ENCODE data around the gene STK32A. TPM values are rescaled to one million over a fixed set of nuclear protein-coding genes. Genes with fewer than 3 reads are reported as not detected.

STK32A gene
- total RNA-seq, 1 experiment from 2014 or later, result 1.2 TPM

- Histone ChIP-seq H3K4me3 (replicated peaks in 1 of 2; ENCODE audit: low read depth in 1 of 2, low read length in 2 of 2) (no peak overlapping the region), H3K9me2 (ENCODE audit: insufficient read depth) (no peaks in the 10 kb centered on the region), H3K79me2 (ENCODE audit: insufficient read depth, low read length) (no peaks in the 10 kb centered on the region), H4K20me1 (ENCODE audit: insufficient read depth) (no peaks in the 10 kb centered on the region), H3K4me2 (ENCODE audit: low read length) (no peak overlapping the region), H3K9me3 (ENCODE audit: control insufficient read depth in 1 of 2, insufficient read depth in 1 of 2, low read depth in 1 of 2, low read length in 2 of 2) (no peaks in the 10 kb centered on the region), H2AFZ (ENCODE audit: low read depth, low read length, poor library complexity, severe bottlenecking) (no peak overlapping the region), H3K27ac (ENCODE audit: low read depth, low read length) (no peak overlapping the region), H3K36me3 (ENCODE audit: control insufficient read depth in 1 of 2, insufficient read depth in 2 of 2, low read length in 2 of 2) (no peaks in the 10 kb centered on the region), H3K9ac (ENCODE audit: low read length) (no peak overlapping the region), H3K27me3 (ENCODE audit: insufficient read depth, low read length) (no peaks in the 10 kb centered on the region), H3K4me1 (ENCODE audit: control insufficient read depth in 1 of 2, insufficient read depth in 2 of 2, low read length in 2 of 2) (peaks cover 0 to 4% of the 10 kb centered on the region in 2 experiments; a peak in 1 of 4 replicates)
- intact Hi-C loops (cut with micrococcal nuclease), result no loop called here
- no TSS peak for BruUV-seq (replicated peaks)
- TF ChIP-seq TCF7L2 (IDR thresholded peaks at IDR 0.05; ENCODE audit: borderline replicate concordance, extremely low read depth, insufficient read depth, insufficient read length), result no peak
- TF ChIP-seq REST (IDR thresholded peaks at IDR 0.05; ENCODE audit: low read depth), result no peak
- no peak for TF ChIP-seq ZFX (IDR thresholded peaks at IDR 0.05)
- no peak for TF ChIP-seq ZNF274 (IDR thresholded peaks at IDR 0.05; ENCODE audit: low read depth, low read length)
- no peak for TF ChIP-seq YY1 (IDR thresholded peaks at IDR 0.05; ENCODE audit: extremely low read depth, insufficient replicate concordance, low read depth, low read length)
- no peak for TF ChIP-seq EGR1 (IDR thresholded peaks at IDR 0.05; ENCODE audit: low read depth)
- no peak for TF ChIP-seq SP1 (IDR thresholded peaks at IDR 0.05; ENCODE audit: low read depth)
- TF ChIP-seq, protein P1, sequence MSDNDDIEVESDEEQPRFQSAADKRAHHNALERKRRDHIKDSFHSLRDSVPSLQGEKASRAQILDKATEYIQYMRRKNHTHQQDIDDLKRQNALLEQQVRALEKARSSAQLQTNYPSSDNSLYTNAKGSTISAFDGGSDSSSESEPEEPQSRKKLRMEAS (IDR thresholded peaks at IDR 0.05), result no peak
- no peak for TF ChIP-seq SRF (IDR thresholded peaks at IDR 0.05; ENCODE audit: low read depth)
- TF ChIP-seq, protein P2, sequence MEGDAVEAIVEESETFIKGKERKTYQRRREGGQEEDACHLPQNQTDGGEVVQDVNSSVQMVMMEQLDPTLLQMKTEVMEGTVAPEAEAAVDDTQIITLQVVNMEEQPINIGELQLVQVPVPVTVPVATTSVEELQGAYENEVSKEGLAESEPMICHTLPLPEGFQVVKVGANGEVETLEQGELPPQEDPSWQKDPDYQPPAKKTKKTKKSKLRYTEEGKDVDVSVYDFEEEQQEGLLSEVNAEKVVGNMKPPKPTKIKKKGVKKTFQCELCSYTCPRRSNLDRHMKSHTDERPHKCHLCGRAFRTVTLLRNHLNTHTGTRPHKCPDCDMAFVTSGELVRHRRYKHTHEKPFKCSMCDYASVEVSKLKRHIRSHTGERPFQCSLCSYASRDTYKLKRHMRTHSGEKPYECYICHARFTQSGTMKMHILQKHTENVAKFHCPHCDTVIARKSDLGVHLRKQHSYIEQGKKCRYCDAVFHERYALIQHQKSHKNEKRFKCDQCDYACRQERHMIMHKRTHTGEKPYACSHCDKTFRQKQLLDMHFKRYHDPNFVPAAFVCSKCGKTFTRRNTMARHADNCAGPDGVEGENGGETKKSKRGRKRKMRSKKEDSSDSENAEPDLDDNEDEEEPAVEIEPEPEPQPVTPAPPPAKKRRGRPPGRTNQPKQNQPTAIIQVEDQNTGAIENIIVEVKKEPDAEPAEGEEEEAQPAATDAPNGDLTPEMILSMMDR (IDR thresholded peaks at IDR 0.05 in 2 of 3, conservative IDR thresholded peaks at IDR 0.05 in 1 of 3; ENCODE audit: borderline replicate concordance in 1 of 3, insufficient read depth in 1 of 3, low read depth in 2 of 3, low read length in 2 of 3), result no peak
- TF ChIP-seq CEBPB (IDR thresholded peaks at IDR 0.05; ENCODE audit: low read depth), result no peak
- no peak for TF ChIP-seq SIN3A (IDR thresholded peaks at IDR 0.05; ENCODE audit: low read depth)
- TF ChIP-seq ZBTB33 (IDR thresholded peaks at IDR 0.05; ENCODE audit: extremely low read depth, insufficient replicate concordance, low read length), result no peak
- no peak for TF ChIP-seq ELF1 (IDR thresholded peaks at IDR 0.05; ENCODE audit: borderline replicate concordance, low read depth)
- TF ChIP-seq, protein P3, sequence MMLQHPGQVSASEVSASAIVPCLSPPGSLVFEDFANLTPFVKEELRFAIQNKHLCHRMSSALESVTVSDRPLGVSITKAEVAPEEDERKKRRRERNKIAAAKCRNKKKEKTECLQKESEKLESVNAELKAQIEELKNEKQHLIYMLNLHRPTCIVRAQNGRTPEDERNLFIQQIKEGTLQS (IDR thresholded peaks at IDR 0.05), result no peak
- ChIA-PET POLR2A (no interaction called here), RAD21 (ENCODE audit: low non-redundant PET in 1 of 2, low total read pairs in 2 of 2, uncharacterized antibody in 2 of 2, unreplicated experiment in 2 of 2) (no interaction called here), CTCF (interaction anchor here (2.0 kb wide), 1 partner anchor 166 kb away, joined by 7 read pairs; no protein-coding TSS in a partner anchor)
- ATAC-seq, result no peak
- no peak for DNase-seq (ENCODE audit: low read depth, low spot score)
Observed at GRCh38 chr5:147390654-147391225, 155.9 kb downstream of the STK32A start.
